ENCODE measurements around the gene PDE6B.

The PDE6B gene

GRCh38 chr4:705278-706082 is 80.1 kb downstream of the PDE6B start, which contains the start of gene PCGF3:
PCGF3 (plus strand) TSS chr4:705832; CDS start chr4:733681, 27,849 bp downstream.
- TF ChIP-seq SIN3A (IDR thresholded peaks at IDR 0.05; ENCODE audit: borderline replicate concordance, insufficient read depth, low read length) (no peak), FOXP2 (optimal IDR thresholded peaks at IDR 0.05; ENCODE audit: borderline replicate concordance, extremely low read depth, extremely low read length, insufficient read depth) (peak; percentile 67), TAF1 (IDR thresholded peaks at IDR 0.05; ENCODE audit: borderline replicate concordance, insufficient read depth, low read length) (peak; percentile 28; the same call in 1 of the 2 replicates), REST (IDR thresholded peaks at IDR 0.05; ENCODE audit: insufficient read depth in 1 of 2, low read depth in 2 of 2, low read length in 2 of 2) (0 out of 4 replicates have a peak, but pooled peaks of 1 of the 2 experiments have one; percentile 24), POLR2AphosphoS5 (IDR thresholded peaks at IDR 0.05; ENCODE audit: low read depth, low read length) (peak; percentile 67)

- TF ChIP-seq SIN3A (IDR thresholded peaks at IDR 0.05; ENCODE audit: borderline replicate concordance, insufficient read depth, low read length) (no peak), FOXP2 (optimal IDR thresholded peaks at IDR 0.05; ENCODE audit: borderline replicate concordance, extremely low read depth, extremely low read length, insufficient read depth) (no peak), REST (IDR thresholded peaks at IDR 0.05; ENCODE audit: insufficient read depth in 1 of 2, low read depth in 2 of 2, low read length in 2 of 2) (no peak), POLR2AphosphoS5 (IDR thresholded peaks at IDR 0.05; ENCODE audit: low read depth, low read length) (no peak), TAF1 (IDR thresholded peaks at IDR 0.05; ENCODE audit: borderline replicate concordance, insufficient read depth, low read length) (no peak)
These were observed 81.6 kb downstream of the PDE6B start for GRCh38 chr4:706834-707598.

- TF ChIP-seq REST (IDR thresholded peaks at IDR 0.05; ENCODE audit: insufficient read depth in 1 of 2, low read depth in 2 of 2, low read length in 2 of 2): no peak
- no peak for TF ChIP-seq FOXP2 (optimal IDR thresholded peaks at IDR 0.05; ENCODE audit: borderline replicate concordance, extremely low read depth, extremely low read length, insufficient read depth)
- TF ChIP-seq POLR2AphosphoS5 (IDR thresholded peaks at IDR 0.05; ENCODE audit: low read depth, low read length): no peak
These were observed 82.7 kb downstream of the PDE6B start for GRCh38 chr4:707929-708630.

GRCh38 chr4:708631-708933 is 83.2 kb downstream of the PDE6B start:
- no peak for TF ChIP-seq FOXP2 (optimal IDR thresholded peaks at IDR 0.05; ENCODE audit: borderline replicate concordance, extremely low read depth, extremely low read length, insufficient read depth)

- no peak for TF ChIP-seq FOXP2 (optimal IDR thresholded peaks at IDR 0.05; ENCODE audit: borderline replicate concordance, extremely low read depth, extremely low read length, insufficient read depth)
- TF ChIP-seq SIN3A (IDR thresholded peaks at IDR 0.05; ENCODE audit: borderline replicate concordance, insufficient read depth, low read length): no peak
- no peak for TF ChIP-seq TAF1 (IDR thresholded peaks at IDR 0.05; ENCODE audit: borderline replicate concordance, insufficient read depth, low read length)
- no peak for TF ChIP-seq REST (IDR thresholded peaks at IDR 0.05; ENCODE audit: insufficient read depth in 1 of 2, low read depth in 2 of 2, low read length in 2 of 2)
- no peak for TF ChIP-seq POLR2AphosphoS5 (IDR thresholded peaks at IDR 0.05; ENCODE audit: low read depth, low read length)
These were observed 84.0 kb downstream of the PDE6B start for GRCh38 chr4:709348-709747.
